ENCODE data around the gene HSF4.

HSF4 gene

DNA sequence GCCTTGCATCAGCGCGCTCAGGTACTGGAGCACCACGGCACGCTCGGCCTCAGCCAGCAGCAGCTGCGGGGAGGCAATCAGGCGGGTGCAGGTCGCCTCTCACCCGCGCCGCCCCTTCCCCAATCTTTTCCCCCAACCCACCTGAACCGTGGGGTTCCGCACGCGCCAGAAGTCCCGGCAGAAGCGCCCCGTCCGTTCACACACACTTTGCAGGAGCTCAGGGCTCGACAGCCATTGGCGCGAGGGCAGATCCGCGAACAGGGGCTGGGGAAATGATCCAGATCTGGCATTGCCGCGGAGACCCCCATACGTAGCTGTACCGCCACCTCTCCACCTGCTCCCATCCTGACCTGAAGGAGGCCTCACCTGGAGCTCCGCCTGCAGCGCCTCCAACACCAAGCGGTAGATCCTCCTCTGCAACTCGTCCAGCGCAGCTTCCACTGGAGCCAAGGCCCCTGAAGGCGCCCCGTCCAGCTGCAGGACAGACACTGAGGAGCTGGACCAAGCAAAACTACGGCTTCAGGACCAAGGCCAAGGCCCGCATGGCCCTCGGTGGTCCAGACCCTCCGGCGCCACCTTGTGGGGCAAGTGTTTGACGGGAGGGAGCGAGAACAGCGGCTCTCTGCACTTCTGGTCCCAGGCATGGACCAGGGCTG is 20.6 kb downstream of the HSF4 start:
- DNase-seq (ENCODE audit: low spot score): peak; percentile 87

DNA sequence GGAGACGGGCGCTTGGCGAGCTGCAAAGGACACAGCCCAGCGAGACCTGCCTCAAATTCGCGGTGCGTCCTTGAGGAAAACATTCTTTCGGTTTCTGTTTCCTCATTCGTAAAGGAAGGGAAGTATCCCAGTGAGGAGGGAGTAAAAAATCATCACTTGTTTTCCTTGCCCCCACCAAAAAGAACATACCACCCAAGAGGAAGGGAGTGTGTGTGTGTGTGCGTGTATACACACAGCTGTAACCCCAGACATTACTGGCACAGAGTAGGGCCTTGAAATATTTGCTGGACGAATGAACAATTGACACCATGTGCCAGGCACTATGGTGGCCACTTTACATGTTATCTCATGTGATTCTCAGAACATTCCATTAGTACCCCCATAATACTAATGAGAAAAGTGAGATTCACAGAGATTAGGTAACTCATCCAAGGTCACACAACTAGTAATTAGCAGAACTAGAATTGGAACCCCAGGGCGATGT is 21.1 kb downstream of the HSF4 start:
- no peak for DNase-seq (ENCODE audit: low spot score)

- no peak for DNase-seq (ENCODE audit: low spot score)
Measured at GRCh38 chr16:67186550-67186950, 22.0 kb downstream of the HSF4 start.

- DNase-seq (ENCODE audit: low spot score): no peak
Measured at GRCh38 chr16:67187175-67187890, 22.8 kb downstream of the HSF4 start.

DNA sequence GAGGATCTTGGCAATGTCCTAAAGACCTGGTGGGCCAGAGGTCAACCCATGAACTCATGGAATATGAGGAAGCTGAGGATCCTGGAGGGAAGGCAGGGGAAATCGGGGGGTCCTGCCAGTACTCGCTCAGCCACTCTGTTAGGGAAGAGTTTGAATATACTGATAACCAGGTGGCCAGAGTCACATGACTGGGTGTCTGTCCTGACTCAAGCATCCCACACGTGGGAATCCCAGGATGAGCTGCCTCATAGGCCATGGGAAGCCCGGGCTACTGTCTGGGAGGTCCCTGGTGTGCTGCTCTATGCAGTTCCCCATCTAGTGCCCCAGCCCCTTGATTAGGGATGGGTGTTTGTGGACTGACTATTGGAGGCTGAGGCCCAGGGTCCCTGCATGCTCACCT is 23.8 kb downstream of the HSF4 start:
- no peak for DNase-seq (ENCODE audit: low spot score)

DNA sequence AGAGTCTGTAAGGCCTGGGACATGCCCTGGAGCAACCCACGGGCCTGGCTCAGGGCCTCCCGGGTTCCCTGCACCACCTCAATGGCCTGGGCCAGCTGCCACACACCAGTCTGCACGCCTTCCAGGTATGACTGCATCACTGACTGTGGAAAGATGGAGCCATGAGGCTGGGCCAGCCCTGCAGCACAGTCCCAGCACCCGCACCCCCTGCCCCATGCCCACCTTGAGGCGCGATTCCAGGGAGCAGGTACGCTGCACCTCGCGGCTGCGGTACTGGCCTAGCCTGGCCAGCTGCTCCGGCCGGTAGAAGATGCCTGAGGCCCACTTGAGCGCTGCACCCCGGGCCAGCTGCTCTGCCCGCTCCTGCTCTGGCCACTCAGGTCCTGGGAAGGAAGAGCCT is 24.3 kb downstream of the HSF4 start:
- no peak for DNase-seq (ENCODE audit: low spot score)

DNA sequence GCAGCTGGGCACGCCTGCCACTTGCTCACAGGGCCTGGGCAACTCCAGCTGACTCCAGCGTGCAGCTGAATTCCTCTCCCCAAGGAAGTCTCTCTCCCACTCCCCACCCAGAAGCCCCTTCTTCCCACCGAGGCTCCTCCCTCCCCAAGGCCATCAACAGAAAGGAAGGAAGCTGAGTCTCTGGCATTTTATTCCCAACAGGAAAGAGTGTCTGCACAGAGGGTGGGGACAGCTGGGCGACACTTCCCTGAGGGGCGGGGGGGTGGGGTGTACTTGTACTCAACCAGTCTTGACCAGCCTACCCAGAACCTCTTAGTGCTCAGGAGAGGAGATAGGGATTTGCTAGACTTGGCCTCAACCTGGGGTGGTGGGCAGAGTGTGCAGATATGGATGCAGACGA is 25.5 kb downstream of the HSF4 start, which contains the start of gene EXOC3L1:
EXOC3L1 (minus strand) TSS at position 96 of the 400 bp plus-strand sequence. CDS start 460 bp downstream, outside the sequence.
- no peak for DNase-seq (ENCODE audit: low spot score)

- DNase-seq (ENCODE audit: low spot score): no peak
Measured at GRCh38 chr16:67190448-67191399, 26.2 kb downstream of the HSF4 start.

- no peak for DNase-seq (ENCODE audit: low spot score)
Measured at GRCh38 chr16:67191411-67191994, 27.0 kb downstream of the HSF4 start.

- DNase-seq (ENCODE audit: low spot score): peak; percentile 96
Measured at GRCh38 chr16:67191995-67192681, 27.6 kb downstream of the HSF4 start, which contains the start of gene E2F4. E2F4 (plus strand) TSS chr16:67192155; CDS start chr16:67192228, 73 bp downstream.

DNA sequence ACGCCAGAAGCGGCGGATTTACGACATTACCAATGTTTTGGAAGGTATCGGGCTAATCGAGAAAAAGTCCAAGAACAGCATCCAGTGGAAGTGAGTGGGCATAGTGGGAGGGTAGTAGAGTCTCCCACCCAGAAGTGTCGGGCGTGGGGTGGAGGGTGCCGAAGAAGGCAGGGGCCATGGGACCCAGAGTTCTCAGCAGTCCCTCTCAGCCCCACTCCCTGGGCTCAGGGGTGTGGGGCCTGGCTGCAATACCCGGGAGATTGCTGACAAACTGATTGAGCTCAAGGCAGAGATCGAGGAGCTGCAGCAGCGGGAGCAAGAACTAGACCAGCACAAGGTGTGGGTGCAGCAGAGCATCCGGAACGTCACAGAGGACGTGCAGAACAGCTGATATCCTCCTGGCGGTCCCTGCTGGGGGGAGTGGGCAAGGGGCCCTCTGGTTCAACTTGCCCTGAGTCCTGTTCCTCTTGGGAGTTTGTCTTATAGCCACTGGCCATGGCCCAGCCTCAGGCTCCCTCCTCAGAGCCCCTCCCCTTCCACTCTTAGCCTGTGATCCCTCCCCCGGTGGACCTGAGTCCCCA is 28.3 kb downstream of the HSF4 start:
- no peak for DNase-seq (ENCODE audit: low spot score)

DNA sequence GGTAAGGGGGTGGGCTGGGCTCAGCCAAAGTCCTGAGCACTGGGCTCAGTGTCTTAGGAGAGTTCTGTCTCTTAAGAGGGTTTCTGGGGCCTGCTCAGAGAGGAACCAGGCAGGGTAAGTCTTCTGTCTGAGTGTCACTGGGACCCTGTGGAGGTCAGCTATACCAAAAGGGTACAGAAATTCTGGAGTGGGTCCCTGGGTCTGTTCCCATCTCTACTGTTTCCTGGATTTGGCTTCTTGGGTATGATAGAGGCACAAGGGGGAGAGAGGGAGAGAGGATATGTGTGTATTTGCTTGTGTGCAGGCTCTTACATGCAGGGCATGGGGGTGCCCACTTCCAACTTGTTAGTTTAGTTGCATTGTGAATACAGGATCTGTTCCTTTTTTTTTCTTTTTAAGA is 29.0 kb downstream of the HSF4 start:
- no peak for DNase-seq (ENCODE audit: low spot score)

DNA sequence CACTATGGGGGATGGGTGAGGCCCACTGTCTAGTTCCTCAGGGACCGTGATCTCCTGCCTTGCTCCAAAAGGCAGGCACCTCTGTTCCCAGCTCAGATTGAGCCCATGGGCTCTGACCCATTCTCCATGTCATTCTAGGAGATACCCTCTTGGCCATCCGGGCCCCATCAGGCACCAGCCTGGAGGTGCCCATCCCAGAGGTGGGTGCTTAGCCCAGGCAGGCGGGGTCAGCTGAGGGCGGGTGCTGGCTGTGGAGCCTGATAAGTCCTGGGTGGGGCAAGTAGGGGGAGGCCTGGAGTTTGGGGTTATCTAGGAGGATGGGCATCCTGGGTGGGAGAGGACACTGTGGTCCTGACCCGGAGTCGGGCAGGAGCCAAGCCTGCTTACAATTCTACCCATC is 29.7 kb downstream of the HSF4 start:
- DNase-seq (ENCODE audit: low spot score): no peak

DNA sequence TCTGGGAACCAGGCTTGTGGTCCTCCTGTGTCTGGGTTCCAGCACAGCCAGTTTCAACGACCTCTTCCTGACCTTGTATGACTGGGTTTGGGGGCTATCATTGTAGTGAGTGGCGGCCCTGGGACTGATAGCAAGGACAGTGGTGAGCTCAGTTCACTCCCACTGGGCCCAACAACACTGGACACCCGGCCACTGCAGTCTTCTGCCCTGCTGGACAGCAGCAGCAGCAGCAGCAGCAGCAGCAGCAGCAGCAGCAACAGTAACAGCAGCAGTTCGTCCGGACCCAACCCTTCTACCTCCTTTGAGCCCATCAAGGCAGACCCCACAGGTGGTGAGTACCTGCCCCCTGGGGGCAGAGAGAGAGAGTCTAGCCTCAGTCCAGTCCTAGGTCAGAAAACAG is 31.1 kb downstream of the HSF4 start:
- DNase-seq (ENCODE audit: low spot score): no peak

- no peak for DNase-seq (ENCODE audit: low spot score)
Measured at GRCh38 chr16:67196881-67197280, 32.3 kb downstream of the HSF4 start.

DNA sequence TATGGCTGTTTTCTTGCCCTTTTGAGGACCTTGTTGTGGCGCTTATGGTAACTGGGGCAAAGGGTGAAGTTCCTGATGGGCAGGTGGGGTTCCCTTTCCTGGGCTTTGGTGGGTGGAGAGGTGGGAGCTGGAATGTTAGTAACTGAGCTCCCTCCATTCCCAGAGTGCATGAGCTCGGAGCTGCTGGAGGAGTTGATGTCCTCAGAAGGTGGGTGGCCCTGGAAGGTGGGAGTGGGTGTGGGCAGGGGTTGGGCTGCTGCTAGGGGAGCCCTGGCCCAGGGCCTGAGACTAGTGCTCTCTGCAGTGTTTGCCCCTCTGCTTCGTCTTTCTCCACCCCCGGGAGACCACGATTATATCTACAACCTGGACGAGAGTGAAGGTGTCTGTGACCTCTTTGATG is 33.2 kb downstream of the HSF4 start:
- DNase-seq (ENCODE audit: low spot score): no peak

DNA sequence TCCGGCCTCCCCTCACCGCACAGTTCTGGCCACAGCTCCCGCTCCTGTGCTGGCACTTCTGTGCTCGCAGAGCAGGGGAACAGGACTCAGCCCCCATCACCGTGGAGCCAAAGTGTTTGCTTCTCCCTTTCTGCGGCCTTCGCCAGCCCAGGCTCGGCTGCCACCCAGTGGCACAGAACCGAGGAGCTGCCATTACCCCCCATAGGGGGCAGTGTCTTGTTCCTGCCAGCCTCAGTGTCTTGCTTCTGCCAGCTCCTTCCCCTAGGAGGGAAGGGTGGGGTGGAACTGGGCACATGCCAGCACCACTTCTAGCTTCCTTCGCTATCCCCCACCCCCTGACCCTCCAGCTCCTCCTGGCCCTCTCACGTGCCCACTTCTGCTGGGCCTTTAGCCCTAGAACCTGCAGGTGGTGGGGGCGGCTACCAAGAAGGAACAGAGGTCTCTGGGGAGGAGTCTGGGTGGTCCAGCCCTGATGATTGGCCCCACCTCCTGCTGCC is 33.7 kb downstream of the HSF4 start:
- DNase-seq (ENCODE audit: low spot score): peak; percentile 76

DNA sequence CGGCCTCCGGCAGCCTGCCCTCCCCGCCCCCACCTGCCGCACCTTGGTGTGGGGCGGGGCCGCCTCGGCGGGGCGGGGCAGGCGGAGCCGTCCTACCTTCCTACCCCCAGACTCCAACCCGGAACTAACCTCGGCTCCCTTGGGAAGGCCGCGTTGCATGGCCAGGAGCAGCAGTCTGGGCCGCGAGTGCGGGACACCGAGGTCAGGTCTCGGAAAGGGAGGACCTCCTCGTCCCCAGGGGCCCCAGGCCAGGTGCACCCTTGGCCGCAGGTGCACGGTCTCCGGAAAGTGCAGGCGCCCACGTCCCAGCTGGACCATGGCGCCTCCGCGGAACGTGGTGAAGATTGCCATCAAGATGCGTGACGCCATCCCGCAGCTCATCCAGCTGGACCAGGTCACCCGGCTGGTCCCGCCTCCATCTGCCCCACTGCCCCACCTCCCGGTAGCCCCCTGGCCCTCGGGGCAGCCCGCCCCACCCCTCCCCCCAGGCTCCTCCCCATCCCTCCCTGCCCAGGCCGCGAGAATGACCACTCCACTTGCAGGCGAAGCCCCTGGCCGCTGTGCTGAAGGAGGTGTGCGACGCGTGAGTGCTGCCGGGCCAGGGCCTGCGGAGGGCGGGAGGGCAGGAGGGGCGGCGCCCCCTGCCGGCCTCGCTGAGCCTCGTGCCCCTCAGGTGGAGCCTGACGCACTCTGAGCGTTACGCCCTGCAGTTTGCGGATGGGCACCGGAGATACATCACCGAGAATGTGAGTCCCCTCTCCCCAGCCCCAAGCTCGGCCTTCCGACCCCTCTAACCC is 34.7 kb downstream of the HSF4 start, which contains the start of gene ELMO3:
ELMO3 (plus strand) TSS at position 121 of the 797 bp plus-strand sequence; CDS start at position 317, 196 bp downstream.
- DNase-seq (ENCODE audit: low spot score): peak; percentile 31

DNA sequence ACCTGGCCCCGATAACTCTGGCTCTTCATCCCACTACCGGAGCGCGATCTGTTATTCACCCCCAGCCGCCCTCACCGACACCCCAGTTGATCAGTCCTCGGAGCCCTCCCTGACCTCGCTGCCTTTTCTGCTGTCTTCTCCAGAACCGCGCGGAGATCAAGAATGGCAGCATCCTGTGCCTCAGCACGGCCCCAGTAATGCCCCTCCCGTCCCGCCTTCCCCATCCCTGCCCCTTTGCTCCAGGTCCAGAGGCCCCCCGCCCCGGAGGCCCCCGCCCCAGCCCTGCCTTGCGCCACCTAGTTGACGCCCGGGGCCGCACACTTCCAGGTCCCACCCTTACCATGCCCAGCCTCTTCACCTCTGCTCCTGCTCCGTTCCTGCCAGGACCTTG is 35.3 kb downstream of the HSF4 start:
- DNase-seq (ENCODE audit: low spot score): no peak

GRCh38 chr16:67200491-67200890 is 35.9 kb downstream of the HSF4 start:
- DNase-seq (ENCODE audit: low spot score): no peak

Data from AG20443 (cell line).